Measurements from ENCODE around the gene SLC2A6.

GRCh38 chr9:133490201-133490681 lies 11.3 kb upstream of the SLC2A6 start:
- TF ChIP-seq POLR2A (IDR thresholded peaks at IDR 0.05) = no peak
- no peak for TF ChIP-seq CTCF (IDR thresholded peaks at IDR 0.05)
- TF ChIP-seq POLR2AphosphoS5 (IDR thresholded peaks at IDR 0.05) = no peak
